Upper lobe of left lung (tissue), 6 donors: ENCODE results near the gene NUBP1. TPM values are rescaled to one million over a fixed set of nuclear protein-coding genes. Genes with fewer than 3 reads are reported as not detected.
A peak's percentile ranks its signal among the peaks of the same experiment; 100 is the strongest.
"Not testable (repeated sequence)": the region's sequence is repeated elsewhere in the genome, so short reads cannot be mapped to it uniquely, and the experiment has no call there.

Experiments used
- ATAC-seq, 2 donors: fragments of 200-7000 bp; cut with Tn5 transposase; one replicate each; pipeline ENCODE4 v1.9.1; 2022; ENCODE audit warnings: mild to moderate bottlenecking in 2 of 2, moderate library complexity in 2 of 2; ENCODE audit not compliant: low FRiP score in 2 of 2
- DNase-seq, 2 donors: peaks; one replicate each; pipeline ENCODE4 v3.0.0-alpha.2; 2019 to 2020
- H3K27ac ChIP-seq, 4 donors: fragments of 200-600 bp; sonication (generic); one replicate each; pipeline ENCODE4 v1.5.1; 2016 to 2019
- H3K27me3 ChIP-seq, 4 donors: fragments of 200-600 bp; sonication (generic); one replicate each; pipeline ENCODE4 v1.5.1; 2017 to 2019
- H3K36me3 ChIP-seq, 4 donors: fragments of 200-600 bp; sonication (generic); one replicate each; pipeline ENCODE4 v1.5.1; 2016 to 2019
- H3K4me1 ChIP-seq, 4 donors: fragments of 200-600 bp; sonication (generic); one replicate each; pipeline ENCODE4 v1.5.1; 2018 to 2019
- H3K4me3 ChIP-seq, 4 donors: fragments of 200-600 bp; sonication (generic); one replicate each; pipeline ENCODE4 v1.5.1; 2017 to 2019; ENCODE audit warnings: mild to moderate bottlenecking in 2 of 4, moderate library complexity in 1 of 4
- H3K9me3 ChIP-seq, 4 donors: fragments of 200-600 bp; sonication (generic); one replicate each; pipeline ENCODE4 v1.5.1; 2018 to 2019
- EP300 ChIP-seq, 4 donors: sonication (generic); formaldehyde crosslinking; IDR thresholded peaks; one replicate each; pipeline ENCODE4 v1.5.1; 2017; ENCODE audit warnings: antibody characterized with exemption in 4 of 4, control low read depth in 2 of 4
- POLR2A ChIP-seq, 4 donors: fragments of 450-650 bp; IDR thresholded peaks; one replicate each; pipeline ENCODE4 v1.5.1; 2016 to 2017; ENCODE audit warnings: antibody characterized with exemption in 4 of 4, mild to moderate bottlenecking in 2 of 4
- POLR2AphosphoS5 ChIP-seq, 2 donors: sonication (generic); formaldehyde crosslinking; IDR thresholded peaks; one replicate each; pipeline ENCODE4 v1.5.1; 2017; ENCODE audit warnings: antibody characterized with exemption in 2 of 2
- WGBS, 2 donors: methylation state at CpG; one replicate each; pipeline ENCODE4 v1.1.5; 2017 to 2018; 5-methylcytosine and 5-hydroxymethylcytosine counted together
- total RNA-seq, 6 donors: library from RNA; depleted of rRNA in 4 of 6; stranded (reverse); fragments of >200 nt in 4 of 6; gene quantifications; one replicate each; pipeline versions ENCODE4 v1.1.0 to v1.2.1, GENCODE V29; 2016 to 2021
- TF ChIP-seq, protein P1 (sequence below), 6 experiments: fragments of 450-650 bp in 4 of 6; fragments of 200-600 bp in 2 of 6; sonication (generic) in 2 of 6; IDR thresholded peaks; one replicate each; pipeline ENCODE4 v1.5.1; 2016 to 2019; ENCODE audit warnings: antibody characterized with exemption in 6 of 6
- donor health status: DM: no; HTN: no; CAD: no; lungs with moderate emphysema.
- donor health status: DM: no; HTN: yes; CAD: no; lungs with severe emphysema.

The NUBP1 gene
- total RNA-seq, 6 donors from 2014 or later, result 16.8 to 40.3 (median 34.6) TPM

DNA sequence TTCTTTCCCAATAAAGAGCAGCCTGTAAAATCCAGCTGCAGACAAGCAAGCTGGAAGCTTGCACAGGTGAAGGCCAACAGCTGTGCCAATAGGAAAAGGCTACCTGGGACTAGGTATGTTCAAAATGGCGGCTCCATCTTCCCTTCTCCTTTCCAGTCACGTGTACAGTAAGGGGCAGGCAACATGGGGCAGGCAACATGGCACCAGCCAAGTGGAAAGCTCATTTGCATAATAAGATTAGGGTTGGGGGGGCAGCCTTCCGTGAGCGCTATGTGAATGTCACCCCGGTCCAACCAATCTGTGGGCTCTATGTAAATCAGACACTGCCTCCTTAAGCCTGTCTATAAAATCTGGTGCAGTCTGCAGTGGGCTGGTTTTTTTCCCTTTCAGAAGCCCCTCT is 43.7 kb downstream of the NUBP1 start:
- Histone ChIP-seq H3K4me1 (no peaks in the 10 kb centered on the region), H3K27ac (no peak overlapping the region), H3K9me3 (no peaks in the 10 kb centered on the region), H3K27me3 (no peaks in the 10 kb centered on the region), H3K36me3 (no peaks in the 10 kb centered on the region), H3K4me3 (no peak overlapping the region)
- 86 to 97% methylated on average over 5 of the region's 5 CpGs for WGBS, 2 donors
- no peak for DNase-seq
- no peak for TF ChIP-seq POLR2AphosphoS5 (IDR thresholded peaks at IDR 0.05)
- TF ChIP-seq POLR2A (IDR thresholded peaks at IDR 0.05), result no peak
- TF ChIP-seq, protein P1, sequence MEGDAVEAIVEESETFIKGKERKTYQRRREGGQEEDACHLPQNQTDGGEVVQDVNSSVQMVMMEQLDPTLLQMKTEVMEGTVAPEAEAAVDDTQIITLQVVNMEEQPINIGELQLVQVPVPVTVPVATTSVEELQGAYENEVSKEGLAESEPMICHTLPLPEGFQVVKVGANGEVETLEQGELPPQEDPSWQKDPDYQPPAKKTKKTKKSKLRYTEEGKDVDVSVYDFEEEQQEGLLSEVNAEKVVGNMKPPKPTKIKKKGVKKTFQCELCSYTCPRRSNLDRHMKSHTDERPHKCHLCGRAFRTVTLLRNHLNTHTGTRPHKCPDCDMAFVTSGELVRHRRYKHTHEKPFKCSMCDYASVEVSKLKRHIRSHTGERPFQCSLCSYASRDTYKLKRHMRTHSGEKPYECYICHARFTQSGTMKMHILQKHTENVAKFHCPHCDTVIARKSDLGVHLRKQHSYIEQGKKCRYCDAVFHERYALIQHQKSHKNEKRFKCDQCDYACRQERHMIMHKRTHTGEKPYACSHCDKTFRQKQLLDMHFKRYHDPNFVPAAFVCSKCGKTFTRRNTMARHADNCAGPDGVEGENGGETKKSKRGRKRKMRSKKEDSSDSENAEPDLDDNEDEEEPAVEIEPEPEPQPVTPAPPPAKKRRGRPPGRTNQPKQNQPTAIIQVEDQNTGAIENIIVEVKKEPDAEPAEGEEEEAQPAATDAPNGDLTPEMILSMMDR (IDR thresholded peaks at IDR 0.05), result no peak
- no peak for TF ChIP-seq EP300 (IDR thresholded peaks at IDR 0.05)
- no peak for ATAC-seq

DNA sequence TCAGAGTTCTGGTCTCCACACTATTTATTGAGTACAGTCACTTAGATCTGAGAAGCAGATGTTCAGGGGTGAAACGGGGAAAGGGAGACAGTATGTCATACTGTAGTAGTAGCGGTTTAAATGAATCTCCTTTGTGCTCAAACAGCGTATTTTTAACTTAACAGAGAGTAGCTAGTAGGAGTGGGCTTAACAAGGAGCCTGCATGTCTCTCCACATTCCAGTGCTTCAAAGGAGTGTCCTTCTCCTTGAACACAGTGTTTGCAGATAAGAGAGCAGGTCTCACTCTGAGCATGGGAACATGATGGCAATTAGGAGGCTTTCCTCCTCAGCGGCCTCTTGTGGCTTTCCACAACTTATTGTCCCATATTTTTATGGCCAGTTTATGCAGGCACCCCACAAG is 45.0 kb downstream of the NUBP1 start:
- 69 to 78% methylated on average over 4 of the region's 4 CpGs for WGBS, 2 donors
- peak in 1 of 2 donors; percentile 40 for DNase-seq
- not testable (repeated sequence) for H3K27me3 ChIP-seq, H3K36me3 ChIP-seq, H3K9me3 ChIP-seq, ATAC-seq, H3K27ac ChIP-seq, H3K4me3 ChIP-seq, H3K4me1 ChIP-seq

DNA sequence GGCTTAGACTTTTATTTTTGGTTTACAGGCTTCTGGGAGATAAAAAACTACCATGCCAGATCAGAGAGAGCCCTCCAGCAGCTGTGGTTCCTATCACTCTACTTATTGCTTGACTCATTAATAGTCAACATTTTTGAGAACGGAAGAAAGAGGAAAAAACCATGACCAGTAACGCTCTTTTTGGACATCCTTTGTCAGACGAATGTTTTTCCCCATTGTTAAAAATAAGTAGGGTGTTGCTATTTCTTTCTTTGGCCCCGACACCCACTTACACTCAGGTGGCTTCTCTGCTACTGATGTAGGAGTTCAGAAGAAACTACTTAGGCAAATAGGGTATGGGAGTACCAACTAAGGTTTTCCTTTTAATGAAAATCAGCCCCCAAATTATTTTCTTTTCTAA is 47.4 kb downstream of the NUBP1 start:
- Histone ChIP-seq H3K27ac (no peak overlapping the region), H3K4me1 (no peaks in the 10 kb centered on the region), H3K9me3 (no peaks in the 10 kb centered on the region), H3K36me3 (no peaks in the 10 kb centered on the region), H3K4me3 (no peak overlapping the region), H3K27me3 (no peaks in the 10 kb centered on the region)
- TF ChIP-seq POLR2A (IDR thresholded peaks at IDR 0.05), result no peak
- no peak for TF ChIP-seq POLR2AphosphoS5 (IDR thresholded peaks at IDR 0.05)
- TF ChIP-seq, protein P1 (IDR thresholded peaks at IDR 0.05), result no peak
- TF ChIP-seq EP300 (IDR thresholded peaks at IDR 0.05), result no peak
- no peak for ATAC-seq
- DNase-seq, result no peak
- 82 to 89% methylated on average over 4 of the region's 4 CpGs for WGBS, 2 donors

DNA sequence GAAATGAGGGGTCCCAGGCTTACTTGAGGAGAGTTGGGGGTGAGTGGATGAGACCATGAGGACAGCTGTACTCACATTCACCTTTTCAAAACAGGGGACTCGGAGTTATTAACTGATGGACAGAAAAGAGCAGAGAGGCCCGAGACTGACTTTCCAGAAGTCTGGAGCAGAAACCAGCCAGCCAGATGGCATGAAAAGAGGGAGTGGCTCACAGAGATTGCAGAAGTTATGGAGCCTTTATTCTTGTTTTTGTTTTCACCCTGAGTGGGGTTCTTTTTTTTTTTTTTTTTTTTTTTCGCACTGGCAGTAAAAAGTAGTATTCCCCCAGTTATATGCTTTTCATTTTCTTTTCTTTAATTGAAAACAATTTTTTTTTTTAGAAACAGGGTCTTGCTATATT is 56.1 kb downstream of the NUBP1 start:
- Histone ChIP-seq H3K4me1 (no peaks in the 10 kb centered on the region), H3K9me3 (no peaks in the 10 kb centered on the region), H3K36me3 (no peaks in the 10 kb centered on the region), H3K4me3 (no peak overlapping the region), H3K27me3 (no peaks in the 10 kb centered on the region), H3K27ac (no peak overlapping the region)
- ATAC-seq, result no peak
- 84 to 94% methylated on average over 3 of the region's 3 CpGs for WGBS, 2 donors
- DNase-seq, result no peak
- TF ChIP-seq EP300 (IDR thresholded peaks at IDR 0.05) (no peak), POLR2AphosphoS5 (IDR thresholded peaks at IDR 0.05) (no peak), POLR2A (IDR thresholded peaks at IDR 0.05) (no peak)
- TF ChIP-seq, protein P1 (IDR thresholded peaks at IDR 0.05), result no peak

DNA sequence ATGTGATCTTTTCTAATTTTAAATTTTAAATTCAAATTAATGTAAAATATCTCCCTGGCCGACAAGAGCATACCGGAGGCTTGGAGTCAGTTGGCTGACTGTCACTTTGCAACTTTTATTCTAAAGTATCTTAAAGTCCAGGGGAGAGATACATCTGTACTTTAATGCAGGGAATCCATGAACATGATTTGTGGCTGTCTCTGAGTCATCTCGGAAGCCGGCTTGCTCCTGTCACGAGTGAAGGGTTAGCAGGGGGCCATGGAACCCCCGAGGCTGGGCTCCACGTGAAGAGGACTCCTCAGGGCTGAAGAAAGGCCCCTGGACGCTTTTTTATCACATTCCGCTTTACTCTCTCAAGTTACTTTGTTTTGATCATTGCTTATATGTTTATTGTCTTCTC is 61.7 kb downstream of the NUBP1 start:
- 85 to 86% methylated on average over 9 of the region's 9 CpGs for WGBS, 2 donors
- H3K27ac ChIP-seq, result no peak overlapping the region
- ATAC-seq (no peak), DNase-seq (no peak)
- no peaks in the 10 kb centered on the region for H3K4me1 ChIP-seq
- H3K36me3 ChIP-seq, result no peaks in the 10 kb centered on the region
- no peaks in the 10 kb centered on the region for H3K27me3 ChIP-seq
- no peaks in the 10 kb centered on the region for H3K9me3 ChIP-seq
- TF ChIP-seq, protein P1 (IDR thresholded peaks at IDR 0.05), result no peak
- TF ChIP-seq POLR2A (IDR thresholded peaks at IDR 0.05), result no peak
- no peak for TF ChIP-seq EP300 (IDR thresholded peaks at IDR 0.05)
- TF ChIP-seq POLR2AphosphoS5 (IDR thresholded peaks at IDR 0.05), result no peak
- no peak overlapping the region for H3K4me3 ChIP-seq
